Measurements from ENCODE around the gene WDR90.
"Not testable (repeated sequence)": the region's sequence is repeated elsewhere in the genome, so short reads cannot be mapped to it uniquely, and the experiment has no call there.

WDR90 gene

DNA sequence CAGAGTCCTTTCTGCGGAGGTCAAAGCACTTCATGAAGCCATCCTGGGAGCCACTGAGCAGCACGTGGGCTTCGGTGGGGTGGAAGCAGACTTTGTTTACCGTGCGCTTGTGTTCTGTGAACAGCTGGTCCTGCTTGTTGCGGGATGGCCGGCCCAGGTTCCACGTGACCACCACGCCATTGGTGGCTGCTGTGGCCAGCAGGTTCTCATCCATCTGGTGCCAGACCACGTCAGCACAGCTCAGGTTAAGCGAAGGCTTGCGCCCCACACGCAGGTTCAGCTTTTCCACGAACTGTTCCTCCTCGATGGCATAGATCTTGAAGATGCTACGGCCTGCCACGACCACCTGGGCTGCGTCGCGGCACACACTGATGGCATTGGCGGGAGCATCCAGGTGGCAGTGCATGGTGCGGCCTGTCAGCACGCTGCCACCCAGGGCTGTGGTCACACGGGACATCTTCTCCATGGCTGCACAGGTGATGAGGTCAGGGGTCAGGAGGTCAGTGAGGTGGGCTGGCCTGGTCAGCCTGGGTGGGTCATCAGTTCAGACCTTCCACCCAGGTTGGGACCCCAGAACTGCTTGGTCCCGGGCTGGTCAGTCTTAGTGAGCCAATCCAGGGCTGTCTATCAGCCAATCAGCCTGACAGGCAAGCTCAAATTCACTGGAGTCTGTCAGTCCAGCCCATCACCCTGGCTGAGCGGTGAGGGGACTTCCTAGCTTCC lies 40.2 kb downstream of the WDR90 start:
- peak overlapping the region; percentile 84 for H3K4me3 ChIP-seq (ENCODE audit: low read length)
- TF ChIP-seq CTCF (IDR thresholded peaks at IDR 0.05; ENCODE audit: low read depth, low read length, poor library complexity, severe bottlenecking) (no peak), EZH2phosphoT487 (IDR thresholded peaks at IDR 0.05; ENCODE audit: borderline replicate concordance, low read length) (no peak)
- peak overlapping the region; percentile 43; the same call in 1 of the 2 replicates for H3K27ac ChIP-seq (ENCODE audit: low read depth, low read length)
- H3K4me2 ChIP-seq (ENCODE audit: low read length): peak overlapping the region; percentile 76
- peaks cover 27% of the 10 kb centered on the region for H3K36me3 ChIP-seq (ENCODE audit: control insufficient read depth, low read length)
- H3K9me3 ChIP-seq (ENCODE audit: control insufficient read depth, insufficient read depth, low read length): no peaks in the 10 kb centered on the region
- H3K79me2 ChIP-seq (ENCODE audit: control insufficient read depth, low read length): peaks cover 22% of the 10 kb centered on the region
- H3K4me1 ChIP-seq (ENCODE audit: control insufficient read depth, low read length): peaks cover 29% of the 10 kb centered on the region
- H3K27me3 ChIP-seq (ENCODE audit: control insufficient read depth, low read length): peaks cover 8% of the 10 kb centered on the region
- H3F3A ChIP-seq (ENCODE audit: control insufficient read depth, insufficient read depth): peaks cover 7% of the 10 kb centered on the region
- H4K20me1 ChIP-seq (ENCODE audit: control insufficient read depth, insufficient read depth, low read depth, low read length): no peaks in the 10 kb centered on the region
- no peaks in the 10 kb centered on the region for H3K9me2 ChIP-seq (replicated peaks; ENCODE audit: control insufficient read depth, low read length)

- Histone ChIP-seq H3K27me3 (ENCODE audit: control insufficient read depth, low read length) (peaks cover 19% of the 10 kb centered on the region), H3K79me2 (ENCODE audit: control insufficient read depth, low read length) (peaks cover 22% of the 10 kb centered on the region), H3K36me3 (ENCODE audit: control insufficient read depth, low read length) (peaks cover 13% of the 10 kb centered on the region), H3K4me1 (ENCODE audit: control insufficient read depth, low read length) (peaks cover 37% of the 10 kb centered on the region)
- not testable (repeated sequence) for H3F3A ChIP-seq (ENCODE audit: control insufficient read depth, insufficient read depth); H3K4me2 ChIP-seq (ENCODE audit: low read length); H3K9me3 ChIP-seq (ENCODE audit: control insufficient read depth, insufficient read depth, low read length); H3K9me2 ChIP-seq (replicated peaks; ENCODE audit: control insufficient read depth, low read length); H3K4me3 ChIP-seq (ENCODE audit: low read length); H4K20me1 ChIP-seq (ENCODE audit: control insufficient read depth, insufficient read depth, low read depth, low read length); H3K27ac ChIP-seq (ENCODE audit: low read depth, low read length)
Measured at GRCh38 chr16:691242-691641, 42.1 kb downstream of the WDR90 start.

GRCh38 chr16:692356-693108 lies 43.4 kb downstream of the WDR90 start:
- Histone ChIP-seq H3K36me3 (ENCODE audit: control insufficient read depth, low read length) (peaks cover 4% of the 10 kb centered on the region; the same call in 1 of the 2 replicates), H3K9me3 (ENCODE audit: control insufficient read depth, insufficient read depth, low read length) (no peaks in the 10 kb centered on the region), H3K27ac (ENCODE audit: low read depth, low read length) (no peak overlapping the region), H3K27me3 (ENCODE audit: control insufficient read depth, low read length) (peaks cover 19% of the 10 kb centered on the region), H3K4me2 (ENCODE audit: low read length) (no peak overlapping the region), H3F3A (ENCODE audit: control insufficient read depth, insufficient read depth) (peaks cover 7% of the 10 kb centered on the region), H3K79me2 (ENCODE audit: control insufficient read depth, low read length) (peaks cover 22% of the 10 kb centered on the region), H3K9me2 (replicated peaks; ENCODE audit: control insufficient read depth, low read length) (no peaks in the 10 kb centered on the region), H4K20me1 (ENCODE audit: control insufficient read depth, insufficient read depth, low read depth, low read length) (no peaks in the 10 kb centered on the region), H3K4me1 (ENCODE audit: control insufficient read depth, low read length) (peaks cover 37% of the 10 kb centered on the region), H3K4me3 (ENCODE audit: low read length) (no peak overlapping the region)
- TF ChIP-seq CTCF (IDR thresholded peaks at IDR 0.05; ENCODE audit: low read depth, low read length, poor library complexity, severe bottlenecking) (no peak), EZH2phosphoT487 (IDR thresholded peaks at IDR 0.05; ENCODE audit: borderline replicate concordance, low read length) (no peak)

DNA sequence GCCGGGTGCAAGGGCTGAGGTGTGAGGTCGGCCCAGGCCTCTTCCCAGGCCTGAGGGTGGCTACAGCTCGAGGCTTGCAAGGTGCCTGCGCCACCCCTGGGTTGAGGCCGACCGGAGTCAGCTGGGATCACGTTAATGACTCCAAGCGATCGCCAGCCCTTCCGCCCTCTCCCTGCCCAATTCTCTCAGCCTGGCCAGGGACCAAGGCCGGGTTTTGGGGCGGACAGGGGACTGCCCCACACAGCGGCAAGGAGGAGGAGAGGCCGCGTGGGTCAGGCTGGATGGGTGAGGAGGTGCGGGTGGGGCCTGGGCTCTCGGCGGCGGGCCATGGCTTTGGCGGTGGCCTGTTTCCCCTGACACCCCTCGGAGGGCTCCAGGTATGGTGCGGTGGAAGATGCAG lies 44.2 kb downstream of the WDR90 start:
- Histone ChIP-seq H3K4me2 (ENCODE audit: low read length) (no peak overlapping the region), H3K79me2 (ENCODE audit: control insufficient read depth, low read length) (peaks cover 18% of the 10 kb centered on the region), H3F3A (ENCODE audit: control insufficient read depth, insufficient read depth) (peaks cover 7% of the 10 kb centered on the region), H3K9me3 (ENCODE audit: control insufficient read depth, insufficient read depth, low read length) (no peaks in the 10 kb centered on the region), H3K4me3 (ENCODE audit: low read length) (no peak overlapping the region), H3K9me2 (replicated peaks; ENCODE audit: control insufficient read depth, low read length) (no peaks in the 10 kb centered on the region), H3K27ac (ENCODE audit: low read depth, low read length) (no peak overlapping the region), H3K4me1 (ENCODE audit: control insufficient read depth, low read length) (peaks cover 37% of the 10 kb centered on the region), H3K27me3 (ENCODE audit: control insufficient read depth, low read length) (peaks cover 19% of the 10 kb centered on the region), H4K20me1 (ENCODE audit: control insufficient read depth, insufficient read depth, low read depth, low read length) (no peaks in the 10 kb centered on the region), H3K36me3 (ENCODE audit: control insufficient read depth, low read length) (no peaks in the 10 kb centered on the region)
- no peak for TF ChIP-seq CTCF (IDR thresholded peaks at IDR 0.05; ENCODE audit: low read depth, low read length, poor library complexity, severe bottlenecking)
